HEK293 (cell line): ENCODE data around the gene TNFRSF14.

Source experiments
- CTCF ChIA-PET: fragments of 350-600 bp; formaldehyde crosslinking; extraction: SDS; loops from one replicate; lab custom pipeline; 2021; ENCODE audit warnings: antibody characterized with exemption; lab: Yijun Ruan, JAX
- POLR2A ChIA-PET: fragments of 300-600 bp; formaldehyde crosslinking; extraction: SDS; loops from one replicate; lab custom pipeline; 2020; ENCODE audit warnings: antibody characterized with exemption, inconsistent platforms; lab: Yijun Ruan, JAX
- H3K27ac ChIP-seq: fragments of 200-500 bp; sonication (Bioruptor generic); 2 replicates; pipeline ENCODE4 v1.5.1; 2014; ENCODE audit warnings: low read depth, low read length, control low read depth, inconsistent platforms; ENCODE audit errors: extremely low read depth
- H3K36me3 ChIP-seq, 2 experiments: fragments of 200-500 bp in 1 of 2; sonication (Bioruptor generic) in 1 of 2; 1 replicate in 1 of 2; 2 replicates in 1 of 2; pipeline ENCODE4 v1.5.1; 2014 to 2017; ENCODE audit warnings: inconsistent platforms in 2 of 2, low read length in 2 of 2; ENCODE audit not compliant: control insufficient read depth in 2 of 2, insufficient read depth in 1 of 2
- H3K4me1 ChIP-seq: fragments of 200-500 bp; sonication (Bioruptor generic); 2 replicates; pipeline ENCODE4 v1.5.1; 2014; ENCODE audit warnings: mild to moderate bottlenecking, low read length, inconsistent platforms; ENCODE audit not compliant: control insufficient read depth, insufficient read depth
- H3K4me3 ChIP-seq: 2 replicates; pipeline ENCODE4 v1.5.1; 2011; ENCODE audit warnings: low read depth, mild to moderate bottlenecking, control low read depth, low read length, moderate library complexity
- H3K9me3 ChIP-seq: fragments of 200-500 bp; sonication (Bioruptor generic); 2 replicates; pipeline ENCODE4 v1.5.1; 2014; ENCODE audit warnings: low read depth, low read length, inconsistent platforms; ENCODE audit not compliant: control insufficient read depth, insufficient read depth
- BCL11A ChIP-seq: fragments of 450-650 bp; formaldehyde crosslinking; IDR thresholded peaks from 2 replicates; pipeline ENCODE4 v1.5.1; 2016; ENCODE audit warnings: low read depth, missing biosample characterization, missing genetic modification characterization
- GLIS2 ChIP-seq: fragments of 450-650 bp; formaldehyde crosslinking; IDR thresholded peaks from 2 replicates; pipeline ENCODE4 v1.5.1; 2016; ENCODE audit warnings: missing biosample characterization, missing genetic modification characterization
- HOXA7 ChIP-seq: sonication (generic); formaldehyde crosslinking; IDR thresholded peaks from 2 replicates; pipeline ENCODE4 v1.8.1; 2022; ENCODE audit warnings: missing genetic modification reagents, borderline replicate concordance
- HOXC10 ChIP-seq: sonication (generic); formaldehyde crosslinking; IDR thresholded peaks from 2 replicates; pipeline ENCODE4 v1.8.1; 2023; ENCODE audit warnings: mild to moderate bottlenecking, missing genetic modification reagents
- KLF1 ChIP-seq: fragments of 450-650 bp; formaldehyde crosslinking; IDR thresholded peaks from 2 replicates; pipeline ENCODE4 v1.5.1; 2016; ENCODE audit warnings: missing biosample characterization, missing genetic modification characterization
- KLF10 ChIP-seq: fragments of 450-650 bp; IDR thresholded peaks from 2 replicates; pipeline ENCODE4 v1.5.1; 2018; ENCODE audit warnings: missing biosample characterization, mild to moderate bottlenecking, missing genetic modification characterization
- KLF7 ChIP-seq: fragments of 450-650 bp; formaldehyde crosslinking; IDR thresholded peaks from 2 replicates; pipeline ENCODE4 v1.5.1; 2016; ENCODE audit warnings: missing biosample characterization, missing genetic modification characterization, borderline replicate concordance
- REPIN1 ChIP-seq: fragments of 450-650 bp; formaldehyde crosslinking; IDR thresholded peaks from 2 replicates; pipeline ENCODE4 v1.5.1; 2017; ENCODE audit warnings: missing biosample characterization, missing genetic modification characterization, low read depth
- SETDB1 ChIP-seq: IDR thresholded peaks from one replicate; pipeline ENCODE4 v1.6.1; 2017; ENCODE audit warnings: mild to moderate bottlenecking, low read length, moderate library complexity, mixed read lengths; ENCODE audit not compliant: insufficient read length
- SP2 ChIP-seq: fragments of 450-650 bp; formaldehyde crosslinking; IDR thresholded peaks from 2 replicates; pipeline ENCODE4 v1.5.1; 2016; ENCODE audit warnings: missing biosample characterization, missing genetic modification characterization
- SP3 ChIP-seq: fragments of 450-650 bp; formaldehyde crosslinking; IDR thresholded peaks from 2 replicates; pipeline ENCODE4 v1.5.1; 2016; ENCODE audit warnings: missing biosample characterization, missing genetic modification characterization
- ZFHX2 ChIP-seq: fragments of 450-650 bp; formaldehyde crosslinking; conservative IDR thresholded peaks from 2 replicates; pipeline ENCODE4 v1.5.1; 2016; ENCODE audit warnings: missing biosample characterization, missing genetic modification characterization
- ZNF121 ChIP-seq: fragments of 450-650 bp; formaldehyde crosslinking; IDR thresholded peaks from 2 replicates; pipeline ENCODE4 v1.5.1; 2016; ENCODE audit warnings: missing biosample characterization, missing genetic modification characterization
- ZNF184 ChIP-seq: fragments of 450-650 bp; IDR thresholded peaks from 2 replicates; pipeline ENCODE4 v1.5.1; 2018; ENCODE audit warnings: missing biosample characterization, mild to moderate bottlenecking, missing genetic modification characterization
- ZNF223 ChIP-seq: fragments of 450-650 bp; formaldehyde crosslinking; IDR thresholded peaks from 2 replicates; pipeline ENCODE4 v1.5.1; 2016; ENCODE audit warnings: missing biosample characterization, missing genetic modification characterization
- ZNF266 ChIP-seq: fragments of 450-650 bp; formaldehyde crosslinking; IDR thresholded peaks from 2 replicates; pipeline ENCODE4 v1.5.1; 2016; ENCODE audit warnings: missing biosample characterization, missing genetic modification characterization, low read depth
- ZNF354C ChIP-seq: fragments of 450-650 bp; formaldehyde crosslinking; IDR thresholded peaks from 2 replicates; pipeline ENCODE4 v1.5.1; 2016; ENCODE audit warnings: missing biosample characterization, missing genetic modification characterization, low read depth, borderline replicate concordance
- ZNF426 ChIP-seq: fragments of 450-650 bp; formaldehyde crosslinking; IDR thresholded peaks from 2 replicates; pipeline ENCODE4 v1.5.1; 2017; ENCODE audit warnings: missing biosample characterization, missing genetic modification characterization, mild to moderate bottlenecking, inconsistent platforms, moderate library complexity
- ZNF433 ChIP-seq: fragments of 450-650 bp; formaldehyde crosslinking; IDR thresholded peaks from 2 replicates; pipeline ENCODE4 v1.5.1; 2016; ENCODE audit warnings: missing biosample characterization, missing genetic modification characterization, low read depth
- ZNF521 ChIP-seq: fragments of 450-650 bp; formaldehyde crosslinking; IDR thresholded peaks from 2 replicates; pipeline ENCODE4 v1.5.1; 2017; ENCODE audit warnings: missing biosample characterization, mild to moderate bottlenecking, missing genetic modification characterization
- ZNF549 ChIP-seq: fragments of 450-650 bp; IDR thresholded peaks from 2 replicates; pipeline ENCODE4 v1.5.1; 2018; ENCODE audit warnings: missing biosample characterization, missing genetic modification characterization, mild to moderate bottlenecking, inconsistent platforms, moderate library complexity
- ZNF558 ChIP-seq: fragments of 450-650 bp; formaldehyde crosslinking; IDR thresholded peaks from 2 replicates; pipeline ENCODE4 v1.5.1; 2016; ENCODE audit warnings: missing biosample characterization, missing genetic modification characterization
- ZNF571 ChIP-seq: fragments of 450-650 bp; formaldehyde crosslinking; IDR thresholded peaks from 2 replicates; pipeline ENCODE4 v1.5.0; 2017; ENCODE audit warnings: missing biosample characterization, missing genetic modification characterization
- ZNF585B ChIP-seq: fragments of 450-650 bp; formaldehyde crosslinking; IDR thresholded peaks from 2 replicates; pipeline ENCODE4 v1.5.1; 2016; ENCODE audit warnings: missing biosample characterization, missing genetic modification characterization
- ZNF677 ChIP-seq: fragments of 450-650 bp; IDR thresholded peaks from 2 replicates; pipeline ENCODE4 v1.5.0; 2018; ENCODE audit warnings: missing biosample characterization, mild to moderate bottlenecking, missing genetic modification characterization, moderate library complexity
- ZNF792 ChIP-seq: fragments of 450-650 bp; formaldehyde crosslinking; IDR thresholded peaks from 2 replicates; pipeline ENCODE4 v1.5.1; 2016; ENCODE audit warnings: missing biosample characterization, missing genetic modification characterization
- ZNF830 ChIP-seq: fragments of 450-650 bp; IDR thresholded peaks from 2 replicates; pipeline ENCODE4 v1.5.0; 2018; ENCODE audit warnings: missing biosample characterization, missing genetic modification characterization, low read depth, mild to moderate bottlenecking, moderate library complexity
- TF ChIP-seq, protein P1 (sequence below): fragments of 450-650 bp; formaldehyde crosslinking; IDR thresholded peaks from 2 replicates; pipeline ENCODE4 v1.5.1; 2016; ENCODE audit warnings: missing biosample characterization, missing genetic modification characterization, borderline replicate concordance
- TF ChIP-seq, protein P2 (sequence below): fragments of 450-650 bp; formaldehyde crosslinking; IDR thresholded peaks from 2 replicates; pipeline ENCODE4 v1.5.1; 2016; ENCODE audit warnings: missing biosample characterization, missing genetic modification characterization

Gene TNFRSF14

GRCh38 chr1:2571348-2571747 lies 15.2 kb downstream of the TNFRSF14 start:
- ChIA-PET POLR2A (interaction anchor here (1.1 kb wide), 1 partner anchor 14 kb away, joined by 5 read pairs; no protein-coding TSS in a partner anchor), CTCF (interaction anchor here (1.3 kb wide), 1 partner anchor 24 kb away, joined by 9 read pairs; no protein-coding TSS in a partner anchor)
- Histone ChIP-seq H3K4me1 (no peaks in the 10 kb centered on the region), H3K4me3 (no peak overlapping the region), H3K36me3 (no peaks in the 10 kb centered on the region), H3K27ac (no peak overlapping the region), H3K9me3 (no peaks in the 10 kb centered on the region)
- TF ChIP-seq BCL11A (no peak), KLF1 (tag by site-specific recombination) (no peak), ZNF121 (tag by site-specific recombination) (no peak), GLIS2 (no peak), HOXC10 (no peak), REPIN1 (tag by site-specific recombination) (no peak), ZNF792 (tag by site-specific recombination) (no peak), ZNF266 (tag by site-specific recombination) (no peak), SP3 (tag by site-specific recombination) (no peak), SP2 (no peak), KLF10 (no peak), ZNF521 (tag by site-specific recombination) (no peak)

DNA sequence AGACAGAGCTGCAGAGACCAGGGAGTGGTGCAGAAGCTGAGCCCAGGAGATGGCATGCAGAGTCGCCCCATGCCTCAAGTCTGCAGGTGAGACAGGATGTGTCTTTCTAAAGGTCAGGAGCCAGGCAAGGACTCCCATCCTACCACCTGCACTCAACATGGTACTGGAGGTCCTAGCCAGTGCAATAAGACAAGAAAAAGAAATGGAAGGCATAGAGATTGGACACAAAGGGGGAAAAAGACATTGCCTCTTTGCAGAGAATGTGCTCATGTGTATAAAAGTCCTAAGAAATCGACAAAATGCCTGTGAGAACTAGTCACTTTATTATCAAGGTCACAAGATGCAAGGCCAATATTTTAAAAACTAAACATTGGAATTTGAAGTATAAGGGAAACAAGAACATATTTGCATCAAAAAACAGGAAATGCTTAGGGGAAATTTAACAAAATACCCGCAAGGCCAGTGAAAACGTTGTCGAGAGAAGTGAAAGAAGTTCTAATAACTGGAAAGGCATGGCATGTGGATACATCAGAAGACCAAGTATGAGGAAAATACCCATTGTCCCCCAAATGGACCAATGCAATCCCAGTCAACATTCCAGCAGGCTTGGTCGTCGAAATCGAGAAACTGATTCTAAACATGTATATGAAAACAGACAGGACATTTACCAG lies 17.2 kb downstream of the TNFRSF14 start:
- Histone ChIP-seq H3K36me3 (no peaks in the 10 kb centered on the region), H3K4me3 (no peak overlapping the region), H3K4me1 (no peaks in the 10 kb centered on the region), H3K27ac (no peak overlapping the region), H3K9me3 (no peaks in the 10 kb centered on the region)
- POLR2A ChIA-PET = no interaction called here
- CTCF ChIA-PET = interaction anchor here (1.0 kb wide), 1 partner anchor 12 kb away, joined by 3 read pairs; no protein-coding TSS in a partner anchor
- no peak for TF ChIP-seq HOXC10
- no peak for TF ChIP-seq HOXA7 (CRISPR knock-in tag)
- TF ChIP-seq SETDB1 = peak; percentile 83
- no peak for TF ChIP-seq BCL11A

GRCh38 chr1:2574350-2574749 lies 18.2 kb downstream of the TNFRSF14 start:
- H3K4me3 ChIP-seq = no peak overlapping the region
- H3K4me1 ChIP-seq = no peaks in the 10 kb centered on the region
- no peak overlapping the region for H3K27ac ChIP-seq
- CTCF ChIA-PET = interaction anchor here (1.8 kb wide), 1 partner anchor 26 kb away, joined by 4 read pairs; no protein-coding TSS in a partner anchor
- no peaks in the 10 kb centered on the region for H3K36me3 ChIP-seq
- POLR2A ChIA-PET = no interaction called here
- no peak for TF ChIP-seq ZNF354C
- TF ChIP-seq, protein P1, sequence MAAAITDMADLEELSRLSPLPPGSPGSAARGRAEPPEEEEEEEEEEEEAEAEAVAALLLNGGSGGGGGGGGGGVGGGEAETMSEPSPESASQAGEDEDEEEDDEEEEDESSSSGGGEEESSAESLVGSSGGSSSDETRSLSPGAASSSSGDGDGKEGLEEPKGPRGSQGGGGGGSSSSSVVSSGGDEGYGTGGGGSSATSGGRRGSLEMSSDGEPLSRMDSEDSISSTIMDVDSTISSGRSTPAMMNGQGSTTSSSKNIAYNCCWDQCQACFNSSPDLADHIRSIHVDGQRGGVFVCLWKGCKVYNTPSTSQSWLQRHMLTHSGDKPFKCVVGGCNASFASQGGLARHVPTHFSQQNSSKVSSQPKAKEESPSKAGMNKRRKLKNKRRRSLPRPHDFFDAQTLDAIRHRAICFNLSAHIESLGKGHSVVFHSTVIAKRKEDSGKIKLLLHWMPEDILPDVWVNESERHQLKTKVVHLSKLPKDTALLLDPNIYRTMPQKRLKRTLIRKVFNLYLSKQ (tag by site-specific recombination) = no peak
- no peak for TF ChIP-seq ZNF830 (tag by site-specific recombination)
- no peak for TF ChIP-seq ZNF426 (tag by site-specific recombination)
- no peak for TF ChIP-seq ZNF433 (tag by site-specific recombination)
- TF ChIP-seq ZNF549 (tag by site-specific recombination) = no peak
- no peak for TF ChIP-seq ZNF571 (tag by site-specific recombination)
- no peak for TF ChIP-seq ZNF677 (tag by site-specific recombination)
- TF ChIP-seq ZNF223 (tag by site-specific recombination) = no peak
- TF ChIP-seq KLF7 = no peak
- no peak for TF ChIP-seq ZNF558 (tag by site-specific recombination)
- no peak for TF ChIP-seq ZNF184 (tag by site-specific recombination)
- TF ChIP-seq ZNF585B (tag by site-specific recombination) = no peak
- TF ChIP-seq, protein P2, sequence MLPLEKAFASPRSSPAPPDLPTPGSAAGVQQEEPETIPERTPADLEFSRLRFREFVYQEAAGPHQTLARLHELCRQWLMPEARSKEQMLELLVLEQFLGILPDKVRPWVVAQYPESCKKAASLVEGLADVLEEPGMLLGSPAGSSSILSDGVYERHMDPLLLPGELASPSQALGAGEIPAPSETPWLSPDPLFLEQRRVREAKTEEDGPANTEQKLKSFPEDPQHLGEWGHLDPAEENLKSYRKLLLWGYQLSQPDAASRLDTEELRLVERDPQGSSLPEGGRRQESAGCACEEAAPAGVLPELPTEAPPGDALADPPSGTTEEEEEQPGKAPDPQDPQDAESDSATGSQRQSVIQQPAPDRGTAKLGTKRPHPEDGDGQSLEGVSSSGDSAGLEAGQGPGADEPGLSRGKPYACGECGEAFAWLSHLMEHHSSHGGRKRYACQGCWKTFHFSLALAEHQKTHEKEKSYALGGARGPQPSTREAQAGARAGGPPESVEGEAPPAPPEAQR (tag by site-specific recombination) = no peak
- no peak for TF ChIP-seq ZFHX2
- H3K9me3 ChIP-seq = no peaks in the 10 kb centered on the region
